Measurements from ENCODE around the gene KMT2C. TPM values are rescaled to one million over a fixed set of nuclear protein-coding genes. Genes with fewer than 3 reads are reported as not detected.
"Not testable (repeated sequence)": the region's sequence is repeated elsewhere in the genome, so short reads cannot be mapped to it uniquely, and the experiment has no call there.

The KMT2C gene
- total RNA-seq, 1 experiment from 2014 or later = 22.3 TPM

DNA sequence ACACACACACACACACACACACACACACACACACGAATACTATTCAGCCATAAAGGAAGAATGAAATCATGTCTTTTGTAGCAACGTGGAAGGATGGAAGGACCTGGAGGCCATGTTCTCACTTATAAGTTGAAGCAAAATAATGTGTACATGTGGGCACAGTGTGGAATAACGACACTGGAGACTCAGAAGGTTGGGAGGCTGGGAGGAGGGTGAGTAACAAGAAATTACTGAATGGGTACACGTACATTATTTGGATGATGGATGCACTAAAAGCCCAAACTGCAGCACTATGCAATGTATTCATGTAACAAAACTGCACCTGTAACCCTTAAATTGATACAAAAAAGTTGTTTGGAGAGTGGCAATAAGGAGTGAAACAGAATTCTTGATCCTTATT lies 32.1 kb downstream of the KMT2C start:
- DNase-seq (ENCODE audit: low read depth) = no peak

DNA sequence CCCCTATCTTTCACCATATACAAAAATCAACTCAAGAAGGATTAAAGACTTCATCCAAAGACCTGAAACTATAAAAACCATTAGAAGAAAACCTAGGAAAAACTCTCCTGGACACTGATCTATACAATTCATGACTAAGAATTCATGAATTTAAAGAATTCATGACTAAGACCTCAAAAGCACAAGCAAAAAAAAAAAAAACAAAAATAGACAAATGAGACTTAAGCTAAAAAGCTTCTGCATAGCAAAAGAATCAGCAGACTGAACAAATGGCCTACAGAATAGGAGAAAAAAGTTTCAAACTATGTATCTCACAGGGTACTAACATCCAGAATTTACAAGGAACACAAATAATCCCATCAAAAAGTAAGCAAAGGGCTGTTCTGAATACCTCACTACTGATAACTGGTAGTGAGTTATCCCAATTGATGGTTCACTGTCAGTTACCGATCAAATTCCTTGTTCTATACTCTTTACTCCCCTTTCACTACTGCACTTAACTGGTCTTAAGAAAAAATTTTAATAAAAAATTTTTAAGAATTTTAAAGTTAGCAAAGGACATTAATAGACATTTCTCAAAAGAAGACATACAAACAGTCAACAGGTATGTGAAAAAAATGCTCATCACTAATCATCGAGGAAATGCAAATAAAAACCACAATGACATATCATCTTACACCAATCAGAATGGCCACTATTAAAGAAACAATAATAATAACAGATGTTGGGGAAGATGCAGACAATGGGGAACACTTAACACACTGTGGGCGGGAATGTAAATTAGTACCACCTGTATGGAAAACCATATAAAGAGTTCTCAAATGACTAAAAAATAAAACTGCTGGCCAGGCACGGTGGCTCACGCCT lies 33.2 kb downstream of the KMT2C start:
- no peak for DNase-seq (ENCODE audit: low read depth)

DNA sequence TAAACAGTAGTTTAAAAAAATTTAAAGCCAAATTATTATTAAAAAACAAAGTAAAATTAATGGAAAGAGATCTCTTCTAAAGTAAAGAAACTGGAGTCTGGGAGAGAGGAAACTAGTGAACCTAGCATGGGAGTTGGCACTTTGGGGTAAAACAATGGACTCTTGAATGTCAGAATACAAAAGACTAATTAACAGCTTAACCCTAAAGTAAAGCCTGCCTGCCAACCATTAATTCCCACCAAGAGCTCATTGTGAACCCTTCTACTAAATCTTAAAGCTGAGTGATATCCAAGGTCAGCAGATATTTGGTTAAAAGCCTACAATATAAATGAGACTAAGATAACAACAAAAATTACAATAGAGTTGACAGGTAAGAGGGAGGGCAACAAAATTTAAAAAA lies 36.5 kb downstream of the KMT2C start:
- DNase-seq (ENCODE audit: low read depth) = no peak

DNA sequence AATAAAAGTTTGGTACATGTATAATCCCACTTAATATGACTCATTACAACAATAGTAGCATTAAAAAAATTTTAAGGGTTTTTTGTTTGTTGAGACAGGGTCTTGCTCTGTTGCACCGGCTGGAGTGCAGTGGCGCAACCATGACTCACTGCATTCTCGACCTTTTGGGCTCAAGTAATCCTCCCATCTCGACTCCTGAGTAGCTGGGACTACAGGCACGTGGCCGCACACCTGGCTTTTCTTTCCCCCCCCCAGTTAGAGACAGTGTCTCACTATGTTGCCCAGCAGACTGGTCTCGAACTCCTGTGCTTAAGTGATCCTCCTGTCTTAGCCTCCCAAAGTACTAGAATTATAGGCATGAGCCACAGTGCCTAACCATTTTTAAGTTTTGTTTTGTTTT lies 40.7 kb downstream of the KMT2C start:
- peak; percentile 40 for DNase-seq (ENCODE audit: low read depth)

DNA sequence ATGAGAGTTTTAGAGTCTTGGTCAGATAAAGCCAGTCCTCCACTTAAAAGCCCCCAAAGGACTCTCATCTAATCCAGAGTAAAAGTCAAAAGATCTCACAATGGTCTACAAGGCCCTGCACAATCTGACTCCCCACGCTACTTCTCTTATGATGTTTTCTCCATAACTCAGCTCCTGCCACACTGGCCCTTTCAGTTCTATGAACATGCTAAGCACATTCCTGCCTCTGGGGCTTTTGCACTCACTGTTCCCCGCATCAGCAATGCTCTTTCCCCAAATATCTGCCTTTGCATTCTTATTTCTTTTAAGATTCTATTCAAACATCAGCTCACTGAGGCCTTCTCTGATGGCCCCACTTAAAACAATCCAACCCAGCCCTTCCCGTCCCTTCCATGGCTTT lies 41.6 kb downstream of the KMT2C start:
- peak; percentile 33 for DNase-seq (ENCODE audit: low read depth)

DNA sequence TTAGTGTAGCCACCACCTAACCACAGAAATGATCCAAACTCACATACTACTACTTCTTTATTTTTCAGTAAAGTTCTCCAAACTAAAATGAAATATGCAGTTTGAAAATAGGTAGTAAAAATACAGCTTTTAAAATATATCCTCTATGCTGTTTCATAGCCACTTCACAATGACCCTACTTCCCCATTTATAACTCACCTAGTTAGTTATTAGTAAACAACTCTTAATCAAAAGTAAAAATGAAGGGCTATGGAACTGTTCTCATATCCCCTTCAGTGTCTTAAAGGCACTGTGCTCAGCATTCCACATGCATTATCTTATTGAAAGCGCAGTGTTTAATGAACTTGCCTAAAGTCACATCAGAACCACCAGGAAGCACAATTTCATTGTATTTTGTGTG lies 43.5 kb downstream of the KMT2C start:
- DNase-seq (ENCODE audit: low read depth) = no peak

DNA sequence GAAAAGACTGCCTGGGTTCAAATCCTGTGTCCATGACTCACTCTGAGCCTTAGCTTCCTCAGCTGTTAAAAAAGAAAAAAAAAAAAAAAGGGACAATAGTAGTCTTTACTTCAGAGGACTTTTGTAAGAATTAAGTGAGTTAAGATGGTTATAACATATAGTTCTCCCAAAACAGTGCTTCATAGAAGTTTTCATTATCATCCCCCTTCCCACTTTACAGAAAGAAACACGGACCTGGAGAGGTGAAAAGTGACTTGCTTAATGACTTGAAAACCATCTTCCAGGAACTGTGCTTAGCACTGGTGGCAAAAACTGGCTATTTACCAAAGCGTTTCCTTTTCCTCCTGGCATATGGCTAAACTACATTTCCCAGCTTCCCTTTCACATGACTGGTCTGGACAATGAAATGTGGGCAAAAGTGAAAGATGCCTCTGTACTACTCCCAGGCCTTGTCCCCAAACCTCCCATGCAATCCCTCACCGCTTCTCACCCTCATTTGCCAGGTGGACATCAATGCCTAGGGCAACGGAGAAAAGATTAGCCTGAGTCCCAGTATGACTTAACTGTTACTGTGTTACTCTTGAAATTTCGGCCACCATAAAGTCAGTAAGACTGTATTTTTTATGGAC lies 49.6 kb downstream of the KMT2C start:
- DNase-seq (ENCODE audit: low read depth) = not testable (repeated sequence)

DNA sequence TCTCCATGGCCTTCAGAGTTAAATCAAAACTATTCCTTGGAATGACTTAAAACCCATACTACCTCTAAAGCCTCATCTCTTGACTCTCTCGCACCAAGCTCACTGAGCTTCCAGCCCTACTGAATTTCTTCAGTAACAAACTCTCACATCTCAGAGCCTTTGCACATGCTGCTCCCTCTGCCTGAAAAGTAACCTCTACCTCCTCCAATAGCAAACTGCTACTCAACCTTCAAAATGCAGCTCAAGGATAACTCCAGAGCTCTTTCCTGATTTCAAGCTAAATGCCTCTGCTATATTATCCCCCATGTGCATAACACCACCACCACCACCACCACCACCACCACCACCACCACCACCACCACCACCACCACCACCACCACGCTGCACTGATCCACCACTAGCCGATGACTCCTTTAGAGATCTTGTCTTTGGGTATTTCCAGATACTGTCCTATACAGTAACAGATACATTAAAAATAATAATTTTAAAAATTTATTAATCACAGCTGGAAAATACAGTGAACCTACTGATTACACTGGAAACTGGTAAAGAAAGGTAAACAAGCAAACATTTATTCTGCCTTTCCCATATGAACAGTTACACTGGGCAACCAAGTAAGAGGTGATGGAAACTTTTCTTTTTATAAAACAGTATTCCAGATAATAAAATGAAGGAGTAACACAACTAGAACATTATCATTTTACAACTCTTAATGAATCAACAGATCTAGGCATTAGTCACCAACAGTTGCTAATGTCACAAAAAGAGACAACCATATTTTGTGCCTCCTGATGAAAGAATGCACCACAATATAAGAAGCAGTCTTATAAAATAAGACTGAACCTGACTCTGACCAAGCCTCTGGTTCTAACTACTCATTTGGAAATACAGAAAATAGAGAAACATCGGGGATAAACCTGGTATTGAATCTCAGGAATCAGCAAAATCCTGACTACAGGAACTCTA lies 51.3 kb downstream of the KMT2C start:
- not testable (repeated sequence) for DNase-seq (ENCODE audit: low read depth)

DNA sequence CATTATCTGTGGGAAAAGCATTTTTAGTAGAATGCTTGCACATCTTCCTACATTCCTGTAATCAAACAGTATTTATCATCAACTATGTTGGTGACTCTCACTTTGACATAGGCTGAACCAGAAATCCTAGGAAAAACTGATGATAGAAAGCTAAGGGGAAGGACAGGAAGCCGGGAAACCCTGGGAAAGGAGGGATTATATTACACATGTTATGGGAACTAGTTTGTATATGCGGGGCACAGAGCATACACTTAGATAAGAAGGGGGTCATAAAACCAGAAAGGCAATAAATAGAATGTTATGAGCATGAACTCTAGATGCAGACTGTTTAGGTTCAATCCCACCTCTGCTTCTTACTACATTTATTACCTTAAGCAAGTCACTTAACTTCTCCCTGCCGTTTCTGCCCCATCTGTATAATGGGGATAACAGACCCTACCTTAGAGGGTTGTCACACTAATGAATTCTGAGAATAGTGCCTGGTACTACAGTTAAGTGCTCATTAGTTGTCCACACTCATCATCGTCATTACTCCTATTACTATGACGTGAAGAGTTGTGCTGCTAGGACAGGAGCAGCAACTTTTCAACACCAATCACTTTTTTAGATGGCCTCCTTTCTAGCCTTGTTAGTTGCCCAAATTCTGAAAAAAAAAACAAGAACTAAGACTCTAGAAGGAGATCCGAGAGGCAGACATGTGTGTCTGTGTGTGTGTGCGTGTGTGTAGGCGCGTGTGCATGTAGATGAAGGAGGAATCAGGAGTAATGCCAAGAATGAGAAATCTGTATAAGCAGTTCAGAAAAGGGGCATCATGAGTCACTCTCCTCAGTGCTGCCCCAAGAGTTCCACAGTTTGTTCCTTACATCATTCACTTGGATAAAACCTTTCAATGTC lies 52.2 kb downstream of the KMT2C start:
- peak; percentile 77 for DNase-seq (ENCODE audit: low read depth)

DNA sequence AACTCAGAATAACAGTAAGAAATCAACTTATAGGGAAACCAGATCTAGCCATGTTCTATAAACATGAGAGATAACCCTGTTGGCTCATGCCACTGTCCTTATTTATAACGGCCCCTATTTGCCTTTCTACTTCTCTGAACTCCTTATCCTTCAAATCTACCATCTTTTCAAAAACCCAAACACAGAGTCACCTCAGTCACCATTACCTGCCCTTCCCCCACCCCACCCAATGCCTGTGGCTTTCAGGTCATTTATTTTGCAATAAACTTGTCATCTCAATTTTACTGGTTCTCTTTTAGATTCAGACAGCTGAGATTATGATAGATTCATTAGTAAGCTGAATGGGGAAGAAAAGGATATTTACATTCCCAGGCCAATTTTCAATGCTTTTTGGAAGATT lies 53.6 kb downstream of the KMT2C start:
- no peak for DNase-seq (ENCODE audit: low read depth)

DNA sequence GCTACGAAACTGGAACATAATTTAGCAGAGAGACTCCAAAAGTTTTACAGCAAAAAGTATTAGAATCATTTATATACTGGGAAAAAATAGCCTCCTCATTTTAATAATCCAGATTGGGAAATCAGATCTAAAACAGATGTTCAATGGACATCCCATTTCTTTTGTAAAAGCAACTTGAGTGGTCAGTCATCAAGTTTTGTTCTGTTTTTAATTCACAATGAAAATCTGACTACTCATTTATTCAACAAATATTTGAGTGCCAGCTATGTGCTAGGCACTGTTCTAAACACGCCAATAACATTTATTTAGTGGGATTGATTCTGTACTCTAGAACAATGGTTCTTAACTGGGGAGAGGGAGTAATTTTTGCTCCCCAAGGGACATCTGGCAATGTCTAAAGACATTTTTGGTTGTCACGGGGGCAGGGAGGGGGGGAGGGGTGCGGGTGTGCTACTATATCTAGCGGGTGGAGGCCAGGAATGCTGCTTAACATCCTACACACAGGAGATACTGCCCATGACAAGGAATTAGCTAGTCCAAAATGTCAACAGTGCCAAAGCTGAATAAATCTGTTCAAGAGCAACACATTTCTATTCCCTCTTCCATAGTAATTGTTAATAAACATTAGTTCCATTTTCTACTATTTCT lies 54.7 kb downstream of the KMT2C start:
- DNase-seq (ENCODE audit: low read depth) = not testable (repeated sequence)

DNA sequence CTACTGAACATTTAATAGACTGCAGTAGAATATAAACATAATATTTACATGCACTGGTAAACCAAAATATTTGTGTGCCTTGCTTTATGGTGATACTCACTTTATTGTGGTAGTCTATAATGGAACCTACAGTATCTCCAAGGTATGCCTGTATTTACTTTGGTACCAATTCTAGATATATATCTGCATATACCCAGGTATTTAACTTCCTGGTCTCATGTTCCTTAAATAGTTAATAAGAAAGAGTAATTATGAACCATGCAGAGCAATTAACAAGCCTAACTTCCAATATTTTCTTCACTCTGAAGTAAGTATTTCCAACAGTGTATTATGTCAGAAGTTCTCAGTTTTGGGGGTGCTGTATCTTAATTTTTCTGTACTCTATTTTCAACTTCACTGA lies 57.3 kb downstream of the KMT2C start:
- DNase-seq (ENCODE audit: low read depth) = not testable (repeated sequence)

DNA sequence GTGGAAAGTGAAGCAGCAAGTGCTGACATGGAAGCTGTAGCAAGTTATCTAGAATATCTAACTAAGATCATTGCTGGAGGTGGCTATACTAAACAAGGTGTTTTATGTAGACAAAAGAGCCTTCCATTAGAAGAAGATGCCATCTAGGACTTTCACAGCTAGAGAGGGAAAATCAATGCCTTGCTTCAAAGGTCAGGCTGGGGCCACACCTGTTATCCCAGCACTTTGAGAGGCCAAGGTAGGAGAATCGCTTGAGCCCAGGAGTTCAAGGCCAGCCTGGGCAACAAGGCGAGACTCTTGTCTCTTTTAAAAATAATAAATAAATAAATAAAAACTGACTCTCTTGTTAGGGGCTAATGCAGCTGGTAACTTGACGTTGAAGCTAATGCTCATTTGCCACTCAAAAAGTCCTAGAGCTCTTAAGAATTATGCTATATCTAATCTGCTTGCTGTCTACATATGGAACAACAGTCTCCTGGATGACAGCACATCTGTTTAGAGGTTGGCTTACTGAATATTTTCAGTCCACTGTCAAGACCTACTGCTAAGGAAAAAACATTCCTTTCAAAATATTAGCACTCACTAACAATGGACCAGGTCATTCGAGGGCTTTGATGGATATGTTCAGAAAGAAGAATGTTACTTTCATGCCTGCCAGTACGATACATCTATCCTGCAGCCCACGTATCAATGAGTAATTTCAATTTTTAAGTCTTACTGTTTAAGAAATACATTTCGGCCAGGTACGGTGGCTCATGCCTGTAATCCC lies 58.9 kb downstream of the KMT2C start:
- not testable (repeated sequence) for DNase-seq (ENCODE audit: low read depth)

DNA sequence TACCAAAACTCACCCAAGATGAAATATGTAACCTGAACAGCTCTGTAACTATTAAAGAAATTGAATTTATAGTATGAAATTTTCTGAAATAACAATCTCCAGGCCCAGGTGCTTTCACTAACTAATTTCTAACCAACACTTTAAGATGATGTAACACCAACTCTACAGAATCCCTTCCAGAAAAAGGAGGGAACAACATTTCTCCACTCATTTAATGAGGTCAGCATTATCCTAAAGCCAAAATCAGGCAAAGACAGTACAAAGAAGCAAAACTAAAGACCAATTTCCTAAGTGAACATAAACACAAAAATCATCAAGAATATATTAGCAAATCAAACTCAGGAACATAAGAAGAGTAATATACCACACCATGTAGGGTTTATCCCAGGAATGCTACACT lies 65.5 kb downstream of the KMT2C start:
- DNase-seq (ENCODE audit: low read depth) = no peak

DNA sequence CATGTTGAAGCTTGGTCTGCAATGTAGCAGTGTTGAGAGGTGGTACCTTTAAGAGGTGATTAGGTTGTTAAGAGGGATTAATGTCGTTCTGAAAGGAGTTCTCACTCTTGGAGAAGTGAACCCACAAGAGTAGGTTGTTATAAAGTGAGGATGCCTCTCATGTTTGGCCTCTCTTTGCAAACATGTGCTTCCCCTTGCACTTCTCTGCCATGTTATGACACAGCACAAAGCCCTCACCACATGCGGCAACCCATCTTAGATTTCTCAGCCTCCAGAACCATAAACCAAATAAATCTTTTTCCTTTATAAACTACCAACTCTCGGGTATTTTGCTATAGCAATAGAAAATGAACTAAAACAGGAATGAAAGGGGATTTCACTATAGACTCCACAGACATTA lies 66.3 kb downstream of the KMT2C start:
- no peak for DNase-seq (ENCODE audit: low read depth)

DNA sequence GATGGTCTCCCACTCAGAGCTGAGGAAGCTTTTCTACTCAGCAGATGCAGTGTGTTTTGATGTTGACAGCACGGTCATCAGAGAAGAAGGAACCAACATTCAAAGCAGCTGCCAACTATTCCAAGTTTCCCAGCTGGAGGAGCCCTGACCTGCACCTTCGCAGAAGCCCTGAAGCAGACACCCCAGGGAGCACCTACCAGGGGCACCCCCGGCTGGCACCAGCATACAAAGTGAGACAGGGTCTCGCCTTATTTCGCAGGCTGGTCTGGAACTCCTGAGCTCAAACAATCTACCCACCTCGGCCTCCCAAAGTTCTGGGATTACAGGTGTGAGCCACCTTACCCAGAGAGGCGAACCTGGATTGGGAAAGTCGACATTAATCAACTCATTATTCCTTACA lies 68.6 kb downstream of the KMT2C start:
- DNase-seq (ENCODE audit: low read depth) = no peak

DNA sequence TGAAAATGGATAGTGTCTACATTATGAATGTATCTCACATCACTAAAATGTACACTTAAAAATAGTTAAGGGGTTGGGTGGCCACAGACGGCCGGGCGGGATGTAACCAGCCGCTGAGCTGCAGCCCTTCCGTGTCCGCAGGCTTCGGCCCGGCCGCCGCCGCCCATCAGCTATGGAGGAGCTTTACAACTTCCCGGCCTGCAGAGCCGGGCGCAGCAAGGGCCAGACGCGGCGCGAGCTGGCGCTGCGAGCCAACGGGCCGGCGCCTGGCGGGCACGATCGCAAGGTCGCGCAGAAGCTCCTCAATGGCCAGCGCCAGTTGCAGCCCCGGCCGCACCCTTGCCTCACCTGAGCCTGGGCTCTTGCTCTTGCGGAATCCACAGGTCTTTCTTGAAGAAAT lies 69.1 kb downstream of the KMT2C start:
- no peak for DNase-seq (ENCODE audit: low read depth)

DNA sequence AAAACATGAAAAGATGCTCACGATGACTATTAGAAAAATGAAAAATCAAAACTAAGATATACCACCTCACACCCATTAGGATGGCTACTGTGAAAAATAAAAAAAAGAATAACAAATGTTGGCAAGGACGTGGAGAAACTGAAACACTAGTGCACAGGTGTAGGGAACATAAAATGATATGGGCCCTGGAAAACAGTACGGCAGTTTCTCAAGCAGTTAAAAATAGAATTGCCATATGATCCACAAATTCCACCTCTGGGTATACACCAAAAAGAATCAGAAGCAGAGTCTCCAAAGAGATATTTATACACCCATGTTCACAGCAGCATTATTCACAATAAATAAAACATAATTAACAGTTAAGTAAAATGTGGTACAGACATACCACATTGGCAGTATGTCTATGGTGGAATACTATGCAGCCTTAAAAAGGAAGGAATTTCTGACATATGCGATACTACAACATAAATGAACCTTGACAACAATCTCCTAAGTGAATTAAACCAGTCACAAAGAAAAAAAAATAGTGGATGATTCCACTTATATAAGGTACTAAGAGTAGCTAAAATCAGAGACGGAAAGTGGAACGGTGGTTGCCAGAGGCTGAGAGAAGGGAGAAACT lies 69.7 kb downstream of the KMT2C start:
- DNase-seq (ENCODE audit: low read depth) = no peak

DNA sequence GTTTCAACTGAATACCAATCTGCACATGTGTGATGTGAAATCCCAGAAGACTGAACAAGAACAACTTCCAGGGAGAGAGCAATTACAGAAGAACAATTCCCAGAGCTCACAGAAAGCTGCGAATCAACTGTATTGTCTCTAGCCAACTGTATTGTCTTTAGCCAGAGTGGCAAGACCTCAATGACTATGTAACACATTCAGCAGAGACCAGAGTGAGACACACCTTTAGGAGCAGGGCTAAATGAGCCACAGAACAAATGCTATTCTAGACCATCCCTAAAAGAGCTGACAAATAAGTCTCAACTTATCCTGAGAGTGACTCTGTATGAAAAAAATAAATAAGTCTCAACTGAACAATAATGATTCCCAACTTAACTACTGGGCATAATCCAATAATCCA lies 72.0 kb downstream of the KMT2C start:
- DNase-seq (ENCODE audit: low read depth) = no peak
